Activated CD8-positive, alpha-beta memory T cell treated with anti-CD3 and anti-CD28 coated beads for 1 hour (primary cell): Measurements from ENCODE around the gene UPK3BL1.
"Not testable (repeated sequence)": the region's sequence is repeated elsewhere in the genome, so short reads cannot be mapped to it uniquely, and the experiment has no call there.

Experiments used
- DNase-seq, 2 donors: peaks; one replicate each; pipeline ENCODE4 v3.0.0-alpha.2; 2020; ENCODE audit warnings: low read depth in 1 of 2; ENCODE audit errors: extremely low read depth in 1 of 2

Gene UPK3BL1

GRCh38 chr7:102589857-102590256 lies 52.7 kb downstream of the UPK3BL1 start:
- DNase-seq = not testable (repeated sequence)
